ENCODE measurements around the gene BRI3BP.
A peak's percentile ranks its signal among the peaks of the same experiment; 100 is the strongest.
"Not testable (repeated sequence)": the region's sequence is repeated elsewhere in the genome, so short reads cannot be mapped to it uniquely, and the experiment has no call there.

The BRI3BP gene

DNA sequence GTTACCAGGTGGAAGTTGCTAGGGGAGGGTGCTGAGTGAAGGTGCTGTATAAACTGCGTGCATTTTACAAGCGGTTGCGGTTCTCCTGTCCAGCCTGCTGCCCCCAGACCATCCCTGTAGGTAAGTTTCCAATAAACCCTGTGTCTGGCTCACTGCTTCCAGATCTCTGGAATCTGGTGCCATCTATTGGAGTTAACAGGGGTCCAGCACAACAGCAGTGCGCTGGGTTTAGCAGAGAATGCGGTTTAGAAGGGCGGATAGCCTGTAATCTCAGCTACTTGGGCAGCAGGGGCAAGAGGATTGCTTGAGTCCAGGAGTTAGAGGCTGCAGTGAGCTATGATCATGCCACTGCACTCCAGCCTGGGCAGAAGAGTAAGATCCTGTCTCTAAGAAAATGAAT, 76.7 kb downstream of the BRI3BP start:
- DNase-seq (no peak), ATAC-seq (replicated peaks) (no peak)
- Mint-ChIP-seq H3K4me3 (no peak overlapping the region), H3K4me1 (ENCODE audit: low read depth in 2 of 2) (peaks cover 11 to 17% of the 10 kb centered on the region in 2 donors), H3K9me3 (no peaks in the 10 kb centered on the region), H3K27ac (no peak overlapping the region), H3K27me3 (no peaks in the 10 kb centered on the region), H3K36me3 (ENCODE audit: insufficient read depth) (peaks cover 4% of the 10 kb centered on the region)

DNA sequence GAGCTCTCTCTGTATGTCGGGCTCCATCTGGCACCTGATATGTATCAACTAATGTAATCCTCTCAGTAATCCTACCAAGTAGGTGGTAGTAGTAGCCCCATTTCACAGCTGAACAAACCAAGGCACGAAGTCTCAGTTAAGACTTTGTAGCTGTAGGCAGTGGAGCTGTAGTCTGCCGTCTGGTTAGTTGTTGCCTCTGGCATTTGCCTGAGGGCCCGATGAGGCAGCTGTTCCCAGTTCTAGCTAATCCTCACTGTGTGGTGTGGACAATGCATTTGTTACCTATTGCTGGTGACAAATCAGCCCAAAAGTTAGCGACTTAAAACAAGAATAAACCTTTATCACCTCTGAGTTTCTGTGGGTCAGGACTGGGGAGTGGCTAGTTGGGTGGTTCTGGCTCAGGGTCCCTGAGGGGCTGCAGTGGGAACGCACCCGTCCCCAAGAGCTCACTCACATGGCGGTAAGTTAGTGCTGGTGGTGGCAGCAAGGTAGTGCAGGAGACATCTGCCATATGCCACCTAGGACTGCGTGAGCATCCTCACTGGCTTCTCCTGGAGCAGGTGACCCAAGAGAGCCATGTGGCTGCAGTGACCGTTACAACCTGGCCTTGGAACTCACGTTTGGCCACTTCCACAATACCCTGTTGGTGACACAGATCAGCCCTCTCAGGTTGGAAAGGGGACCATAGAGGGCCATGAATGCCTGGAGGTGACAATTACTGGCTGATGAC, 77.4 kb downstream of the BRI3BP start:
- no peaks in the 10 kb centered on the region for H3K9me3 Mint-ChIP-seq
- DNase-seq, result no peak
- H3K27me3 Mint-ChIP-seq, result no peaks in the 10 kb centered on the region
- ATAC-seq (replicated peaks), result no peak
- H3K36me3 Mint-ChIP-seq (ENCODE audit: insufficient read depth), result peaks cover 7% of the 10 kb centered on the region
- H3K27ac Mint-ChIP-seq, result no peak overlapping the region
- H3K4me1 Mint-ChIP-seq (ENCODE audit: low read depth in 2 of 2), result peaks cover 11 to 17% of the 10 kb centered on the region in 2 donors
- no peak overlapping the region for H3K4me3 Mint-ChIP-seq

DNA sequence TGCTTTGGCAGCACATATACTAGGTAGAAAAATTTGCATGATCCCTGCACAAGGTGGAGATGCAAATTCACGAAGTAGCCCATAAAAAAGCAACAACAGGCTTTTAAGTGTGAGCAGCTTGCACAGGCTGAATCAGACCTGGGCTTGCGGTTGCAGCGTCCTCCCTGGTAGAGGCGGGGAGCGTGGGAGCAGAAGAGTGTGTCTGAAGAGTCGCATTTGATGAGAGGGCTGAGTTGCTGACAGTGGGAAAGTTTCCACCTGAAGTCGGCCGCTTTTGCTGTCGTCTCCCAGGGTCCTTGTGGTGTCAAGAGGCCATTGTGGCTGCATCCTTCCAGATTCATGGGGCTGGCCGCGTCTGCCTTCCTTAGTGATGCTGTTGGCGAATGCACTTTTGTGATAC, 78.0 kb downstream of the BRI3BP start:
- Mint-ChIP-seq H3K4me1 (ENCODE audit: low read depth in 2 of 2) (peaks cover 8 to 13% of the 10 kb centered on the region in 2 donors), H3K27ac (no peak overlapping the region), H3K9me3 (no peaks in the 10 kb centered on the region), H3K36me3 (ENCODE audit: insufficient read depth) (peaks cover 9% of the 10 kb centered on the region), H3K27me3 (no peaks in the 10 kb centered on the region), H3K4me3 (no peak overlapping the region)
- ATAC-seq (replicated peaks) (no peak), DNase-seq (no peak)

DNA sequence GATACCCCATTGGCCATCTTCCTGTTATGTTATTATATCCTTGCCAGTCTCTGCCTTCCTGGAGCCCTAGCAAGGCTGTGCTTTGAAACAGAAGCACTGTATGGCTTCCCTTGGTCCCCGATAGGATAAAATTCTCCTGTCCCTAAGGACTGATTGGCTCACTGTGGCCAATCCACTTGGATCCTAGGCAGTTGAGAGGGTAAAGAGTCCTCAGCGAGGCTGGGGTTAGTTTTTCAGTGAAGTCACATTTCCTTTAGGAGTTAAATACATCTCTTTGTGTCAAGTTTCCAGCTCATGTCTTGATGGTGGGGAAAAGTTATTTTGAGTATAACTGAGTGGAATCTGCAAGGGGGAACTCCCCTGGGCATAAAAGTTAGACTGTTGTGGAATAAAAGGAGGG, 79.1 kb downstream of the BRI3BP start:
- no peaks in the 10 kb centered on the region for H3K9me3 Mint-ChIP-seq
- no peak overlapping the region for H3K4me3 Mint-ChIP-seq
- no peak for DNase-seq
- H3K27ac Mint-ChIP-seq, result no peak overlapping the region
- ATAC-seq (replicated peaks), result no peak
- H3K4me1 Mint-ChIP-seq (ENCODE audit: low read depth in 2 of 2), result peaks cover 1 to 6% of the 10 kb centered on the region in 2 donors
- H3K27me3 Mint-ChIP-seq, result no peaks in the 10 kb centered on the region
- H3K36me3 Mint-ChIP-seq (ENCODE audit: insufficient read depth), result peaks cover 13% of the 10 kb centered on the region

DNA sequence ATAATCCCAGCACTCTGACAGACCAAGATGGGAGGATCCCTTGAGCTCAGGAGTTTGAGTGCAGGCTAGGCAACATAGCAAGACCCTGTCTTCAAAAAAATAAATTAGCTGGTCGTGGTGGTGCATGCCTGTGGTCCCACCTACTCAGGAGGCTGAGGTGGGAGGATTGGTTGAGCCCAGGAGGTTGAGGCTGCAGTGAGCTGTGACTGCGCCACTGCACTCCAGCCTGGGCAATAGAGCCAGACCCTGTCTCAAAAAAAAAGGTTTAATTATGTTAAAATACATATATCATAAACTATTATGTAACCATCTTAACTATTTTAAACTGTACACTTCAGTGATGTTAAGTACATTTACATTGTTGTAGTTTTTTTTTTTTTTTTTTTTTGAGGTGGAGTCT, 80.8 kb downstream of the BRI3BP start:
- DNase-seq; H3K4me3 Mint-ChIP-seq; ATAC-seq (replicated peaks); H3K27me3 Mint-ChIP-seq; H3K9me3 Mint-ChIP-seq; H3K27ac Mint-ChIP-seq; H3K4me1 Mint-ChIP-seq (ENCODE audit: low read depth in 2 of 2): not testable (repeated sequence)
- peaks cover 16% of the 10 kb centered on the region for H3K36me3 Mint-ChIP-seq (ENCODE audit: insufficient read depth)

DNA sequence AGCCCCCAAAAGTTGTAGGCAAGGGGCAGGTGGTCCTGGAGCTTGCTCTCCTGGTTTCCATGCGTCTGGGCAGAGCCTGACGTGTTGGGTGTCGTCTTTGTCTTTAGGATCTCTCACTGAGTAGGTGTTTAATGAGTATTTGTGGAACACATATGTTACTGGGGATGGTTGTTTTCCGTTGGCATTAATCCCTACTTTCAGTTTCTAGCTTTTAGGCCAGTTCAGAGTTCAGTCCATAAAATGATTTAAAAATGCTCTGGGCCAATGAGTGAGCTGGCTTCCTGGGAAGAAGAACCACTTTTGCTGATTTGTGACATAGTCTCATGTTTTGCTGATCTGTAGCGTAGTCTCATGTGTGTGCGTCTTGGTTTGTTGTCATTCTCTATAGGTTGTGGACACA, 82.7 kb downstream of the BRI3BP start:
- Mint-ChIP-seq H3K4me3 (no peak overlapping the region), H3K9me3 (no peaks in the 10 kb centered on the region), H3K27me3 (no peaks in the 10 kb centered on the region), H3K27ac (no peak overlapping the region), H3K36me3 (ENCODE audit: insufficient read depth) (peaks cover 16% of the 10 kb centered on the region), H3K4me1 (ENCODE audit: low read depth in 2 of 2) (peaks cover 0 to 1% of the 10 kb centered on the region in 2 donors)
- DNase-seq (no peak), ATAC-seq (replicated peaks) (no peak)

DNA sequence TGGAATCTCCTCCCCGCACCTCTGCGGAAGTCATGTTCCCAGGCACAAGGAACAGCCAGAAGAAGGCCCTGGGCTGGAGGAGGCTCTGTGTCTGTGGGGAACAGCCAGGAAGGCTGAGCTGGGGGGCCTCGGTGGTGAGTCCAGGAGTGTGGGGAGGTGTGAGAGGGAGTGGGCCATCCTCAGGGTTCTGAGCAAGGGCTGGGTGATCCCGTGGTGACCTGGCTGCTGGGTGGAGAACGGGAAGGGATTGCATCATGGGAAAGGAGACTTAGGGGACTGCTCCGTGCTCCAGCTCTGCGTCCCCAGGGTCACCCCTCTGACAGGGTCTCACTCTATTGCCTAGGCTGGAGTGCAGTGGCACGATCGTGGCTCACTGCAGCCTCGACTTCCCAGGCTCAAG, 85.6 kb downstream of the BRI3BP start:
- DNase-seq (no peak), ATAC-seq (replicated peaks) (no peak)
- Mint-ChIP-seq H3K9me3 (no peaks in the 10 kb centered on the region), H3K27me3 (no peaks in the 10 kb centered on the region), H3K36me3 (ENCODE audit: insufficient read depth) (peaks cover 16% of the 10 kb centered on the region), H3K4me3 (no peak overlapping the region), H3K4me1 (ENCODE audit: low read depth in 2 of 2) (peaks cover 0 to 1% of the 10 kb centered on the region in 2 donors), H3K27ac (no peak overlapping the region)

DNA sequence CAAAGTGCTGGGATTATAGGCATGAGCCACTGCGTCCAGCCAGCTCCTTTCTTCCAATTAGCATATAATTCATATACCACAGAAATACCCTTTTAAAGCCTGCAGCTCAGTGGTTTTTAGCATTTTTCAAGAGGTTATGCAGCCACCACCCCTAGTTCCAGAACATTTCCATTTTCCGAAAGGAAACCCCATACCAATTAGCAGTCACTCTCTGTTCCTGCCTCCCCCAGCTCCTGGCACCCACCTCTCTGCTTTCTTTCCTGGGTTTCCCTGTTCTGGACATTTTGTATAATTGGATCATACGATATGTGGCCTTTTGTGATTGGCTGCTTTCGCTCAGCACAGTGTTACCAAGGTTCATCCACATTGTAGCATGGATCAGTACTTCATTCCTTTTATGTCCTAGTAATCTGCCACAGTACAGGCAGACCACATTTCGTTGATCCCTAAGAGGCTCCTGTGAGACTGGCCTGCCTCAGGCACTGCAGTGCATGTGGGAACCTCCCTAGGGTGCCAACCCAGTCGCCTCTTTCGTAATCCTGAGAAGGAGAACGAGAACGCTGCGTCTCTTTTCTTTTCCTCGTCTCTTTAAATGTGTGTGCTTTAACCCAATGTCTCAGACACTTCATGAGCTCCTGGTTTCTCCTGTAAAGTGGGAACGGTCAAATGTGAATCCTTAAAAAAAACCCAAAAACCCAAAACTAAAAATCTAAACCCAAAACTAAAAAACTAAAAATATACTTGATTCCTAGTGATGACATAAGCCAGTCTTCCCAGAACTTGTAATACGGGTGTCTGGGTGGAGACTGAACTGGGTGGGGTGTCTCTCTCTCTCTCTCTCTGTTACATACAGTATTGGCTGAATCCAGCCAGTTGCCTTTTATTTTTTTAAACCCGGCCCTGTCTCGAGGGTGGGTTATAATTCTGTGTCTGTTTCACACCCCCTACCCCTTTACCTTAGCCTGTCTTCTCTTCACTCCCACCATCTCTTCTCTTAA, 86.5 kb downstream of the BRI3BP start:
- no peak for ATAC-seq (replicated peaks)
- H3K27me3 Mint-ChIP-seq, result no peaks in the 10 kb centered on the region
- H3K36me3 Mint-ChIP-seq (ENCODE audit: insufficient read depth), result peaks cover 22% of the 10 kb centered on the region
- peaks cover 0 to 1% of the 10 kb centered on the region in 2 donors for H3K4me1 Mint-ChIP-seq (ENCODE audit: low read depth in 2 of 2)
- peak overlapping the region in 1 of 2 donors; percentile 25 for H3K27ac Mint-ChIP-seq
- H3K9me3 Mint-ChIP-seq, result no peaks in the 10 kb centered on the region
- no peak overlapping the region for H3K4me3 Mint-ChIP-seq
- DNase-seq, result no peak
